Measurements from ENCODE around the gene EMILIN2. TPM values are rescaled to one million over a fixed set of nuclear protein-coding genes. Genes with fewer than 3 reads are reported as not detected.

The EMILIN2 gene
- total and polyA plus RNA-seq, 2 of the 13 experiments (the other 11 are each of a cell fraction or from before 2014, with no cell fraction given): 7.6 to 8.2 TPM

- TF ChIP-seq PAXIP1 (CRISPR knock-in tag; conservative IDR thresholded peaks at IDR 0.05): peak; percentile 69
- no peak for TF ChIP-seq ZNF30 (CRISPR knock-in tag; IDR thresholded peaks at IDR 0.05)
- TF ChIP-seq, protein P1, sequence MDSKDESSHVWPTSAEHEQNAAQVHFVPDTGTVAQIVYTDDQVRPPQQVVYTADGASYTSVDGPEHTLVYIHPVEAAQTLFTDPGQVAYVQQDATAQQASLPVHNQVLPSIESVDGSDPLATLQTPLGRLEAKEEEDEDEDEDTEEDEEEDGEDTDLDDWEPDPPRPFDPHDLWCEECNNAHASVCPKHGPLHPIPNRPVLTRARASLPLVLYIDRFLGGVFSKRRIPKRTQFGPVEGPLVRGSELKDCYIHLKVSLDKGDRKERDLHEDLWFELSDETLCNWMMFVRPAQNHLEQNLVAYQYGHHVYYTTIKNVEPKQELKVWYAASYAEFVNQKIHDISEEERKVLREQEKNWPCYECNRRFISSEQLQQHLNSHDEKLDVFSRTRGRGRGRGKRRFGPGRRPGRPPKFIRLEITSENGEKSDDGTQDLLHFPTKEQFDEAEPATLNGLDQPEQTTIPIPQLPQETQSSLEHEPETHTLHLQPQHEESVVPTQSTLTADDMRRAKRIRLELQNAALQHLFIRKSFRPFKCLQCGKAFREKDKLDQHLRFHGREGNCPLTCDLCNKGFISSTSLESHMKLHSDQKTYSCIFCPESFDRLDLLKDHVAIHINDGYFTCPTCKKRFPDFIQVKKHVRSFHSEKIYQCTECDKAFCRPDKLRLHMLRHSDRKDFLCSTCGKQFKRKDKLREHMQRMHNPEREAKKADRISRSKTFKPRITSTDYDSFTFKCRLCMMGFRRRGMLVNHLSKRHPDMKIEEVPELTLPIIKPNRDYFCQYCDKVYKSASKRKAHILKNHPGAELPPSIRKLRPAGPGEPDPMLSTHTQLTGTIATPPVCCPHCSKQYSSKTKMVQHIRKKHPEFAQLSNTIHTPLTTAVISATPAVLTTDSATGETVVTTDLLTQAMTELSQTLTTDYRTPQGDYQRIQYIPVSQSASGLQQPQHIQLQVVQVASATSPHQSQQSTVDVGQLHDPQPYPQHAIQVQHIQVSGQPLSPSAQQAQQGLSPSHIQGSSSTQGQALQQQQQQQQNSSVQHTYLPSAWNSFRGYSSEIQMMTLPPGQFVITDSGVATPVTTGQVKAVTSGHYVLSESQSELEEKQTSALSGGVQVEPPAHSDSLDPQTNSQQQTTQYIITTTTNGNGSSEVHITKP (CRISPR knock-in tag; IDR thresholded peaks at IDR 0.05; ENCODE audit: low read depth): peak; percentile 35; the same call in 1 of the 2 replicates
- TF ChIP-seq, protein P2, sequence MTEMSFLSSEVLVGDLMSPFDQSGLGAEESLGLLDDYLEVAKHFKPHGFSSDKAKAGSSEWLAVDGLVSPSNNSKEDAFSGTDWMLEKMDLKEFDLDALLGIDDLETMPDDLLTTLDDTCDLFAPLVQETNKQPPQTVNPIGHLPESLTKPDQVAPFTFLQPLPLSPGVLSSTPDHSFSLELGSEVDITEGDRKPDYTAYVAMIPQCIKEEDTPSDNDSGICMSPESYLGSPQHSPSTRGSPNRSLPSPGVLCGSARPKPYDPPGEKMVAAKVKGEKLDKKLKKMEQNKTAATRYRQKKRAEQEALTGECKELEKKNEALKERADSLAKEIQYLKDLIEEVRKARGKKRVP (CRISPR knock-in tag; IDR thresholded peaks at IDR 0.05): 0 out of 4 replicates have a peak, but pooled peaks of 1 of the 2 experiments have one; percentile 46
- TF ChIP-seq SOX6 (IDR thresholded peaks at IDR 0.05): no peak
- TF ChIP-seq SOX6 (CRISPR knock-in tag; IDR thresholded peaks at IDR 0.05): peak; percentile 66
- TF ChIP-seq ZNF446 (CRISPR knock-in tag; IDR thresholded peaks at IDR 0.05): no peak
- peak; percentile 98 for TF ChIP-seq ZKSCAN5 (CRISPR knock-in tag; IDR thresholded peaks at IDR 0.05)
- TF ChIP-seq RXRB (CRISPR knock-in tag; IDR thresholded peaks at IDR 0.05; ENCODE audit: borderline replicate concordance): peak; percentile 66
- TF ChIP-seq MAX (IDR thresholded peaks at IDR 0.05): peak; percentile 71
- TF ChIP-seq, protein P3, sequence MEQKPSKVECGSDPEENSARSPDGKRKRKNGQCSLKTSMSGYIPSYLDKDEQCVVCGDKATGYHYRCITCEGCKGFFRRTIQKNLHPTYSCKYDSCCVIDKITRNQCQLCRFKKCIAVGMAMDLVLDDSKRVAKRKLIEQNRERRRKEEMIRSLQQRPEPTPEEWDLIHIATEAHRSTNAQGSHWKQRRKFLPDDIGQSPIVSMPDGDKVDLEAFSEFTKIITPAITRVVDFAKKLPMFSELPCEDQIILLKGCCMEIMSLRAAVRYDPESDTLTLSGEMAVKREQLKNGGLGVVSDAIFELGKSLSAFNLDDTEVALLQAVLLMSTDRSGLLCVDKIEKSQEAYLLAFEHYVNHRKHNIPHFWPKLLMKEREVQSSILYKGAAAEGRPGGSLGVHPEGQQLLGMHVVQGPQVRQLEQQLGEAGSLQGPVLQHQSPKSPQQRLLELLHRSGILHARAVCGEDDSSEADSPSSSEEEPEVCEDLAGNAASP (CRISPR knock-in tag; IDR thresholded peaks at IDR 0.05; ENCODE audit: borderline replicate concordance): 0 out of 2 replicates have a peak, but pooled peaks have one; percentile 30
- TF ChIP-seq BRF2 (CRISPR knock-in tag; IDR thresholded peaks at IDR 0.05): no peak
- TF ChIP-seq SALL1 (CRISPR knock-in tag; IDR thresholded peaks at IDR 0.05): peak; percentile 88
- TF ChIP-seq, protein P4, sequence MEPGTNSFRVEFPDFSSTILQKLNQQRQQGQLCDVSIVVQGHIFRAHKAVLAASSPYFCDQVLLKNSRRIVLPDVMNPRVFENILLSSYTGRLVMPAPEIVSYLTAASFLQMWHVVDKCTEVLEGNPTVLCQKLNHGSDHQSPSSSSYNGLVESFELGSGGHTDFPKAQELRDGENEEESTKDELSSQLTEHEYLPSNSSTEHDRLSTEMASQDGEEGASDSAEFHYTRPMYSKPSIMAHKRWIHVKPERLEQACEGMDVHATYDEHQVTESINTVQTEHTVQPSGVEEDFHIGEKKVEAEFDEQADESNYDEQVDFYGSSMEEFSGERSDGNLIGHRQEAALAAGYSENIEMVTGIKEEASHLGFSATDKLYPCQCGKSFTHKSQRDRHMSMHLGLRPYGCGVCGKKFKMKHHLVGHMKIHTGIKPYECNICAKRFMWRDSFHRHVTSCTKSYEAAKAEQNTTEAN (CRISPR knock-in tag; conservative IDR thresholded peaks at IDR 0.05): 0 out of 2 replicates have a peak, but pooled peaks have one; percentile 52
- TF ChIP-seq REPIN1 (CRISPR knock-in tag; IDR thresholded peaks at IDR 0.05; ENCODE audit: borderline replicate concordance, low read depth): peak; percentile 65; the same call in 1 of the 2 replicates
- peak; percentile 77; the same call in 1 of the 2 replicates for TF ChIP-seq HNRNPUL1 (IDR thresholded peaks at IDR 0.05; ENCODE audit: low read depth, low read length)
- TF ChIP-seq U2AF2 (IDR thresholded peaks at IDR 0.05; ENCODE audit: low read depth, low read length): no peak
Measured at GRCh38 chr18:2939317-2939716, 92.5 kb downstream of the EMILIN2 start (continued).

Measured in HepG2 (cell line).